Measurements from ENCODE around the gene CHGA.
A peak's percentile ranks its signal among the peaks of the same experiment; 100 is the strongest.

DNA sequence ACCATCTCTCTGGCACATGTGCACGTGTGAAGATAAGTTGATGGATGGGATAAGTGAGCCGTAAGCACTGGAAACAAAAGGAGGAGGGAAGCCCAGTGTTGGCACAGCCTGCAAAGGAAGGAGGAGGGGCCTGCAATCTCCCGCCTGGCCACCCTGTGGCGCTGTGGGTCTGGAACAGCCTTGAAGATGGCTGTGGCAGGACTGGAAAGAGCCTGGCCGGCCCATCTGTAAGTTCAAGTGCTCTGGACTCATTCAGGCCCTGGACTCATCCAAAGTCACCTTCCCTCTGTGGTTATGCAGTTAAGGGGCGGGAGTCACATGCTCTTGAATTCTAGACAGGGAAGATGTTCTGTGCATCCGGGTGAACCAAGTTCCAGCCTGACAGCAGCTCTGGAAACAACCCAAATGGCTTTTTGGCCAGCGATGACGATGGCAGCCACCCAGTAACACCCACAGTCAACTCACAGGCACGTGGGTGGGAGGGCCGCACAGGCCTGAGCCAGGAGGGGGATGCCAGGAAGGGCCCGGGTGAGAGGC lies 50.4 kb downstream of the CHGA start:
- peak; percentile 92 to 93 for TF ChIP-seq RAD21 (IDR thresholded peaks at IDR 0.05 in 1 of 2, conservative IDR thresholded peaks at IDR 0.05 in 1 of 2; ENCODE audit: low read depth in 2 of 2, low read length in 2 of 2)
- no peak for TF ChIP-seq POLR2A (IDR thresholded peaks at IDR 0.05; ENCODE audit: control extremely low read depth in 1 of 2, low read depth in 2 of 2, low read length in 2 of 2)
- TF ChIP-seq, protein P1, sequence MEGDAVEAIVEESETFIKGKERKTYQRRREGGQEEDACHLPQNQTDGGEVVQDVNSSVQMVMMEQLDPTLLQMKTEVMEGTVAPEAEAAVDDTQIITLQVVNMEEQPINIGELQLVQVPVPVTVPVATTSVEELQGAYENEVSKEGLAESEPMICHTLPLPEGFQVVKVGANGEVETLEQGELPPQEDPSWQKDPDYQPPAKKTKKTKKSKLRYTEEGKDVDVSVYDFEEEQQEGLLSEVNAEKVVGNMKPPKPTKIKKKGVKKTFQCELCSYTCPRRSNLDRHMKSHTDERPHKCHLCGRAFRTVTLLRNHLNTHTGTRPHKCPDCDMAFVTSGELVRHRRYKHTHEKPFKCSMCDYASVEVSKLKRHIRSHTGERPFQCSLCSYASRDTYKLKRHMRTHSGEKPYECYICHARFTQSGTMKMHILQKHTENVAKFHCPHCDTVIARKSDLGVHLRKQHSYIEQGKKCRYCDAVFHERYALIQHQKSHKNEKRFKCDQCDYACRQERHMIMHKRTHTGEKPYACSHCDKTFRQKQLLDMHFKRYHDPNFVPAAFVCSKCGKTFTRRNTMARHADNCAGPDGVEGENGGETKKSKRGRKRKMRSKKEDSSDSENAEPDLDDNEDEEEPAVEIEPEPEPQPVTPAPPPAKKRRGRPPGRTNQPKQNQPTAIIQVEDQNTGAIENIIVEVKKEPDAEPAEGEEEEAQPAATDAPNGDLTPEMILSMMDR (IDR thresholded peaks at IDR 0.05; ENCODE audit: control extremely low read depth in 1 of 3, insufficient read depth in 1 of 3, low read depth in 1 of 3, low read length in 3 of 3) = peak; percentile 92 to 98 (median 98)
- TF ChIP-seq EZH2 (IDR thresholded peaks at IDR 0.05; ENCODE audit: low read depth, low read length, severe bottlenecking) = no peak
- no peak for TF ChIP-seq CEBPB (IDR thresholded peaks at IDR 0.05; ENCODE audit: low read depth, low read length)
- no peak for TF ChIP-seq TCF12 (IDR thresholded peaks at IDR 0.05; ENCODE audit: low read depth, low read length)
- peak in 1 of 2 experiments; percentile 95; a peak in 1 of 3 replicates for TF ChIP-seq EP300 (IDR thresholded peaks at IDR 0.05; ENCODE audit: borderline replicate concordance in 1 of 2, low read depth in 2 of 2, low read length in 2 of 2)
- TF ChIP-seq, protein P2, sequence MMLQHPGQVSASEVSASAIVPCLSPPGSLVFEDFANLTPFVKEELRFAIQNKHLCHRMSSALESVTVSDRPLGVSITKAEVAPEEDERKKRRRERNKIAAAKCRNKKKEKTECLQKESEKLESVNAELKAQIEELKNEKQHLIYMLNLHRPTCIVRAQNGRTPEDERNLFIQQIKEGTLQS (IDR thresholded peaks at IDR 0.05; ENCODE audit: insufficient read depth, low read depth, low read length) = no peak
- no peak for TF ChIP-seq NRF1 (IDR thresholded peaks at IDR 0.05; ENCODE audit: low read depth, low read length)

Measured in H1 (cell line).